Mucosa of gallbladder (tissue), 1 donor: ENCODE measurements around the gene B3GALT5. TPM values are rescaled to one million over a fixed set of nuclear protein-coding genes. Genes with fewer than 3 reads are reported as not detected.
"Not testable (repeated sequence)": the region's sequence is repeated elsewhere in the genome, so short reads cannot be mapped to it uniquely, and the experiment has no call there.

ENCODE experiments used
- DNase-seq: peaks from one replicate; pipeline ENCODE4 v3.0.0-alpha.2; 2020; ENCODE audit warnings: low spot score
- total RNA-seq: library from RNA; stranded (reverse); gene quantifications from one replicate; pipeline ENCODE4 v1.2.1, GENCODE V29; 2021
- donor health status: DM: no; HTN: no; CAD: no.

Gene B3GALT5
- total RNA-seq = 48.7 TPM

- DNase-seq = no peak
Measured at GRCh38 chr21:39612233-39613040, at the start of gene B3GALT5. TSS of gene B3GALT5 (plus strand) at chr21:39612940. CDS start at chr21:39660560, 47,620 bp downstream.

GRCh38 chr21:39564200-39564599 lies 48.5 kb upstream of the B3GALT5 start:
- no peak for DNase-seq

- DNase-seq = no peak
Measured at GRCh38 chr21:39567180-39567972, 45.4 kb upstream of the B3GALT5 start.

GRCh38 chr21:39568361-39568760 lies 44.4 kb upstream of the B3GALT5 start:
- DNase-seq = no peak

GRCh38 chr21:39575775-39576174 lies 37.0 kb upstream of the B3GALT5 start:
- DNase-seq = no peak

GRCh38 chr21:39576518-39577128 lies 36.1 kb upstream of the B3GALT5 start:
- no peak for DNase-seq

- DNase-seq = no peak
Measured at GRCh38 chr21:39579734-39580332, 32.9 kb upstream of the B3GALT5 start.

- DNase-seq = no peak
Measured at GRCh38 chr21:39580744-39581143, 32.0 kb upstream of the B3GALT5 start.

- DNase-seq = no peak
Measured at GRCh38 chr21:39581414-39581813, 31.3 kb upstream of the B3GALT5 start.

- no peak for DNase-seq
Measured at GRCh38 chr21:39582749-39583148, 30.0 kb upstream of the B3GALT5 start.

GRCh38 chr21:39583586-39583985 lies 29.2 kb upstream of the B3GALT5 start:
- DNase-seq = not testable (repeated sequence)

- no peak for DNase-seq
Measured at GRCh38 chr21:39587376-39587775, 25.4 kb upstream of the B3GALT5 start.

GRCh38 chr21:39588884-39589283 lies 23.9 kb upstream of the B3GALT5 start:
- DNase-seq = no peak

GRCh38 chr21:39593522-39593921 lies 19.2 kb upstream of the B3GALT5 start:
- no peak for DNase-seq

- no peak for DNase-seq
Measured at GRCh38 chr21:39595465-39595864, 17.3 kb upstream of the B3GALT5 start.

GRCh38 chr21:39597595-39597994 lies 15.1 kb upstream of the B3GALT5 start:
- no peak for DNase-seq

GRCh38 chr21:39599191-39599970 lies 13.4 kb upstream of the B3GALT5 start:
- DNase-seq = no peak

- DNase-seq = no peak
Measured at GRCh38 chr21:39601187-39601928, 11.4 kb upstream of the B3GALT5 start.

GRCh38 chr21:39602076-39602689 lies 10.6 kb upstream of the B3GALT5 start:
- DNase-seq = no peak

- no peak for DNase-seq
Measured at GRCh38 chr21:39602793-39603192, 9.9 kb upstream of the B3GALT5 start.
